NCI-H1436 (cell line): ENCODE results near the gene MPDU1.

Source experiments
- DNase-seq: peaks from one replicate; lab custom pipeline; 2025; lab: John Stamatoyannopoulos, UW

The MPDU1 gene

GRCh38 chr17:7583253-7584109, at the start of gene MPDU1:
Gene MPDU1, plus strand, starts transcription at chr17:7583852. Its CDS starts 11 bp downstream, at chr17:7583863.
- peak; percentile 97 for DNase-seq

GRCh38 chr17:7538050-7538449, 45.6 kb upstream of the MPDU1 start:
- no peak for DNase-seq

- DNase-seq, result no peak
Observed at GRCh38 chr17:7538891-7539545, 44.6 kb upstream of the MPDU1 start.

- DNase-seq, result no peak
Observed at GRCh38 chr17:7541074-7541621, 42.5 kb upstream of the MPDU1 start.

GRCh38 chr17:7544911-7545310, 38.7 kb upstream of the MPDU1 start:
- no peak for DNase-seq

GRCh38 chr17:7548585-7549400, 34.9 kb upstream of the MPDU1 start, which contains the start of gene TNFSF12:
Gene TNFSF12, plus strand, starts transcription at chr17:7549058. Its CDS starts 96 bp downstream, at chr17:7549154.
- no peak for DNase-seq

GRCh38 chr17:7549401-7550055, 34.1 kb upstream of the MPDU1 start:
- DNase-seq, result no peak

GRCh38 chr17:7550344-7550743, 33.3 kb upstream of the MPDU1 start:
- DNase-seq, result no peak

GRCh38 chr17:7551396-7551795, 32.3 kb upstream of the MPDU1 start:
- no peak for DNase-seq

- no peak for DNase-seq
Observed at GRCh38 chr17:7552621-7553051, 31.0 kb upstream of the MPDU1 start.

GRCh38 chr17:7553356-7553755, 30.3 kb upstream of the MPDU1 start:
- no peak for DNase-seq

- no peak for DNase-seq
Observed at GRCh38 chr17:7555320-7555948, 28.2 kb upstream of the MPDU1 start.

GRCh38 chr17:7556627-7557026, 27.0 kb upstream of the MPDU1 start:
- DNase-seq, result no peak

- no peak for DNase-seq
Observed at GRCh38 chr17:7557147-7557764, 26.4 kb upstream of the MPDU1 start.

- DNase-seq, result peak; percentile 29
Observed at GRCh38 chr17:7557775-7558543, 25.7 kb upstream of the MPDU1 start.

- DNase-seq, result no peak
Observed at GRCh38 chr17:7558544-7559319, 24.9 kb upstream of the MPDU1 start, which contains the start of gene TNFSF13. Gene TNFSF13, plus strand, starts transcription at chr17:7558750. Its CDS starts 290 bp downstream, at chr17:7559040.

- DNase-seq, result no peak
Observed at GRCh38 chr17:7559320-7560171, 24.1 kb upstream of the MPDU1 start.
